GM18520 (cell line): ENCODE measurements around the gene DOK4.

Source experiments
- ATAC-seq: cut with Tn5 transposase; IDR thresholded peaks from one replicate; pipeline ENCODE4 v1.9.1; 2021; ENCODE audit not compliant: unreplicated experiment

DOK4 gene

GRCh38 chr16:57485916-57486857, at the start of gene DOK4:
Gene DOK4, minus strand, starts transcription at chr16:57486493. Its CDS starts 6,986 bp downstream, at chr16:57479507.
- peak; percentile 49 for ATAC-seq

GRCh38 chr16:57535680-57536305, 49.5 kb upstream of the DOK4 start:
- peak; percentile 36 for ATAC-seq

GRCh38 chr16:57534881-57535658, 48.8 kb upstream of the DOK4 start:
- ATAC-seq = no peak

- ATAC-seq = no peak
Measured at GRCh38 chr16:57534337-57534880, 48.1 kb upstream of the DOK4 start.

- no peak for ATAC-seq
Measured at GRCh38 chr16:57533431-57534336, 47.4 kb upstream of the DOK4 start.

GRCh38 chr16:57532266-57532625, 46.0 kb upstream of the DOK4 start:
- ATAC-seq = no peak

- ATAC-seq = no peak
Measured at GRCh38 chr16:57531635-57532265, 45.5 kb upstream of the DOK4 start.

- no peak for ATAC-seq
Measured at GRCh38 chr16:57531253-57531575, 44.9 kb upstream of the DOK4 start.

- ATAC-seq = no peak
Measured at GRCh38 chr16:57530522-57531252, 44.4 kb upstream of the DOK4 start.

GRCh38 chr16:57530104-57530521, 43.8 kb upstream of the DOK4 start:
- ATAC-seq = peak; percentile 45

GRCh38 chr16:57529391-57530103, 43.3 kb upstream of the DOK4 start:
- no peak for ATAC-seq

- no peak for ATAC-seq
Measured at GRCh38 chr16:57528499-57529390, 42.5 kb upstream of the DOK4 start.

GRCh38 chr16:57527610-57528360, 41.5 kb upstream of the DOK4 start:
- ATAC-seq = no peak

GRCh38 chr16:57527027-57527426, 40.7 kb upstream of the DOK4 start:
- ATAC-seq = no peak

- ATAC-seq = no peak
Measured at GRCh38 chr16:57526498-57526897, 40.2 kb upstream of the DOK4 start.

- ATAC-seq = no peak
Measured at GRCh38 chr16:57525761-57526160, 39.5 kb upstream of the DOK4 start.

- no peak for ATAC-seq
Measured at GRCh38 chr16:57522960-57523359, 36.7 kb upstream of the DOK4 start.
